ENCODE data around the gene HTT-AS. TPM values are rescaled to one million over a fixed set of nuclear protein-coding genes. Genes with fewer than 3 reads are reported as not detected.

Gene HTT-AS
- not detected for total RNA-seq
- polyA plus RNA-seq (ENCODE audit: insufficient read depth, low read depth, low replicate concordance), result not detected
- long read RNA-seq, donor 1, partial matches to known transcripts, result 21 of 21 reads
- long read RNA-seq, donor 1, other reads (novel, unspliced or antisense), result 0 of 21 reads
- long read RNA-seq, donor 2, result 0 reads

DNA sequence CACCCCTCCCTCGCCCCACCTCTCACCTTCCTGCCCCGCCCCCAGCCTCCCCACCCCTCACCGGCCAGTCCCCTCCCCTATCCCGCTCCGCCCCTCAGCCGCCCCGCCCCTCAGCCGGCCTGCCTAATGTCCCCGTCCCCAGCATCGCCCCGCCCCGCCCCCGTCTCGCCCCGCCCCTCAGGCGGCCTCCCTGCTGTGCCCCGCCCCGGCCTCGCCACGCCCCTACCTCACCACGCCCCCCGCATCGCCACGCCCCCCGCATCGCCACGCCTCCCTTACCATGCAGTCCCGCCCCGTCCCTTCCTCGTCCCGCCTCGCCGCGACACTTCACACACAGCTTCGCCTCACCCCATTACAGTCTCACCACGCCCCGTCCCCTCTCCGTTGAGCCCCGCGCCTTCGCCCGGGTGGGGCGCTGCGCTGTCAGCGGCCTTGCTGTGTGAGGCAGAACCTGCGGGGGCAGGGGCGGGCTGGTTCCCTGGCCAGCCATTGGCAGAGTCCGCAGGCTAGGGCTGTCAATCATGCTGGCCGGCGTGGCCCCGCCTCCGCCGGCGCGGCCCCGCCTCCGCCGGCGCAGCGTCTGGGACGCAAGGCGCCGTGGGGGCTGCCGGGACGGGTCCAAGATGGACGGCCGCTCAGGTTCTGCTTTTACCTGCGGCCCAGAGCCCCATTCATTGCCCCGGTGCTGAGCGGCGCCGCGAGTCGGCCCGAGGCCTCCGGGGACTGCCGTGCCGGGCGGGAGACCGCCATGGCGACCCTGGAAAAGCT is at the start of gene HTT-AS, which contains the start of gene HTT:
TSS of gene HTT-AS (minus strand) at position 461 of the 768 bp plus-strand sequence.
TSS of gene HTT (plus strand) at position 604 of the 768 bp plus-strand sequence. CDS start at position 749, 145 bp downstream.
- no peaks in the 10 kb centered on the region for H3K36me3 ChIP-seq (ENCODE audit: low read depth, missing control alignments)
- 2 to 3% methylated on average over 8 to 59 of the region's 81 CpGs for WGBS, 2 donors
- peak; percentile 97 for DNase-seq
- peak within 1 kb of the TSS; percentile 91 to 93 for H3K27ac ChIP-seq
- TF ChIP-seq POLR2A (IDR thresholded peaks at IDR 0.05) (peak; percentile 55), CTCF (IDR thresholded peaks at IDR 0.05) (peak in 1 of 3 experiments; percentile 34)
- H3K27me3 ChIP-seq, result no peaks in the 10 kb centered on the region
- H3K4me3 ChIP-seq, result peak within 1 kb of the TSS; percentile 83 to 92
- peaks cover 18% of the 10 kb centered on the region for H3K4me1 ChIP-seq
- intact Hi-C loops (cut with DNase I; ENCODE audit: low total_unique reads), result no loop called here
- no peaks in the 10 kb centered on the region for H3K9me3 ChIP-seq

DNA sequence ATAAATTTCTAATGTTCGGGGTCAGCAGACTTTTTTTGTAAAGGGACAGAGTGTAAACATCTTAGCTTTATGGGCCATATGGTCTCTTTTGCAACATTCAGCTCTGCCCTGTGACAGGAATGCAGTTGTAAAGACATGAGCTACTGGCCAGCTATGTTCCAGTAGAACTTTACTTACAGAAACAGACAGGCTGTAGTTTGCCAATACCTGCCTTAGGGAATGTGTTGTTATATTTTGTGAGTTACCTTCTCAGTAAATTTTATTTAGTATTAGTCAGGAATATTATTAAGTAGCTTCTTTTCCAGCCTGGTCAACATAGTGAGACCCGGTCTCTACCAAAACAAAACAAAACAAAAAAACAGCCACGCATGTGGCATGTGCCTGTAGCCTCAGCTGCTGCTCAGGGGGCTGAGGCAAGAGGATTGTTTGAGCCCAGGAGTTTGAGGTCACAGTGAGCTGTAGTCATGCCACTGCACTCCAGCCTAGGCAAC is 48.9 kb upstream of the HTT-AS start:
- H3K27ac ChIP-seq, result peak overlapping the region; percentile 55 to 68
- intact Hi-C loops (cut with DNase I; ENCODE audit: low total_unique reads), result no loop called here
- no peaks in the 10 kb centered on the region for H3K36me3 ChIP-seq (ENCODE audit: low read depth, missing control alignments)
- H3K27me3 ChIP-seq, result no peaks in the 10 kb centered on the region
- 46 to 53% methylated on average over 3 of the region's 3 CpGs for WGBS, 2 donors
- H3K4me3 ChIP-seq, result no peak overlapping the region
- DNase-seq, result peak; percentile 74
- TF ChIP-seq POLR2A (IDR thresholded peaks at IDR 0.05) (no peak), CTCF (IDR thresholded peaks at IDR 0.05) (no peak)
- H3K9me3 ChIP-seq, result no peaks in the 10 kb centered on the region
- peaks cover 19% of the 10 kb centered on the region for H3K4me1 ChIP-seq

DNA sequence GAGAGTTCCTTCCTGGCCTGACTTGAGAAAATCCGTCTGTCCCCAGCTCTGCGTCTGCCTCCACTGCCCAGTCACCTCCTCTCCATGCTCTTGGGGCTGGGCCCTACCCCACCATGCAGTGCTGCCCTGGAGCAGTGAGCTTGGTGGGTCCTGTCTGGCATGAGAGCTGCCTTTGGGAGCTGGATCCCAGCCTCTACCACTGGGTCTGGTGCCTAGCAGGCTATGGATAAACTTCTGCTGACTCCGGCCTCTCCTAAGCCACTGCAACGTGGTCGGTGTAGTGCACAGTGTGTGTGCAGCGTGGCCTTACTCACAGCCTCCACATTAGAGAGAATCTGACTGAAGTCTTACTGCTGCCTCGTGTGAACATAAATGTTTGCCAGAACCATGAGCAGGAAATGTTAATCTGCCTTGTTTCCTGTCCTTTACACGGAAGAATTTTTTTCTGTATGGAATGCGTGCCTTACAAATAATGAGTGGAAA is 47.8 kb upstream of the HTT-AS start:
- DNase-seq, result no peak
- Histone ChIP-seq H3K9me3 (no peaks in the 10 kb centered on the region), H3K27ac (peak overlapping the region; percentile 33 to 65), H3K27me3 (no peaks in the 10 kb centered on the region), H3K4me3 (no peak overlapping the region), H3K4me1 (peaks cover 19% of the 10 kb centered on the region), H3K36me3 (ENCODE audit: low read depth, missing control alignments) (no peaks in the 10 kb centered on the region)
- TF ChIP-seq CTCF (IDR thresholded peaks at IDR 0.05) (no peak), POLR2A (IDR thresholded peaks at IDR 0.05) (no peak)
- intact Hi-C loops (cut with DNase I; ENCODE audit: low total_unique reads), result no loop called here
- WGBS, 2 donors, result 63 to 65% methylated on average over 9 of the region's 9 CpGs

- DNase-seq, result no peak
- intact Hi-C loops (cut with DNase I; ENCODE audit: low total_unique reads), result no loop called here
- H3K27ac ChIP-seq, result peak overlapping the region; percentile 33 to 65
- peaks cover 22% of the 10 kb centered on the region for H3K4me1 ChIP-seq
- no peaks in the 10 kb centered on the region for H3K27me3 ChIP-seq
- whole genome bisulfite sequencing, 2 donors, result 94 to 95% methylated on average over 2 of the region's 2 CpGs
- no peak overlapping the region for H3K4me3 ChIP-seq
- H3K9me3 ChIP-seq, result no peaks in the 10 kb centered on the region
- TF ChIP-seq POLR2A (IDR thresholded peaks at IDR 0.05) (no peak), CTCF (IDR thresholded peaks at IDR 0.05) (no peak)
- H3K36me3 ChIP-seq (ENCODE audit: low read depth, missing control alignments), result no peaks in the 10 kb centered on the region
Observed at GRCh38 chr4:3121596-3121995, 47.3 kb upstream of the HTT-AS start.
